CD4-positive, alpha-beta T cell treated with Interleukin-10 for 1 hour (primary cell): ENCODE measurements around the gene KLHL17.
"Not testable (repeated sequence)": the region's sequence is repeated elsewhere in the genome, so short reads cannot be mapped to it uniquely, and the experiment has no call there.

Experiments
- DNase-seq: peaks from one replicate; pipeline ENCODE4 v3.0.0-alpha.2; 2020

KLHL17 gene

GRCh38 chr1:937521-937920 is 22.9 kb upstream of the KLHL17 start:
- no peak for DNase-seq

- no peak for DNase-seq
These were observed 22.2 kb upstream of the KLHL17 start for GRCh38 chr1:938088-938683.

- no peak for DNase-seq
These were observed 21.5 kb upstream of the KLHL17 start for GRCh38 chr1:938711-939489.

GRCh38 chr1:939511-940106 is 20.8 kb upstream of the KLHL17 start:
- DNase-seq, result no peak

- no peak for DNase-seq
These were observed 20.0 kb upstream of the KLHL17 start for GRCh38 chr1:940107-941014.

GRCh38 chr1:941015-941587 is 19.3 kb upstream of the KLHL17 start:
- DNase-seq, result no peak

- DNase-seq, result no peak
These were observed 18.6 kb upstream of the KLHL17 start for GRCh38 chr1:941588-942383.

- no peak for DNase-seq
These were observed 18.0 kb upstream of the KLHL17 start for GRCh38 chr1:942411-942821.

DNA sequence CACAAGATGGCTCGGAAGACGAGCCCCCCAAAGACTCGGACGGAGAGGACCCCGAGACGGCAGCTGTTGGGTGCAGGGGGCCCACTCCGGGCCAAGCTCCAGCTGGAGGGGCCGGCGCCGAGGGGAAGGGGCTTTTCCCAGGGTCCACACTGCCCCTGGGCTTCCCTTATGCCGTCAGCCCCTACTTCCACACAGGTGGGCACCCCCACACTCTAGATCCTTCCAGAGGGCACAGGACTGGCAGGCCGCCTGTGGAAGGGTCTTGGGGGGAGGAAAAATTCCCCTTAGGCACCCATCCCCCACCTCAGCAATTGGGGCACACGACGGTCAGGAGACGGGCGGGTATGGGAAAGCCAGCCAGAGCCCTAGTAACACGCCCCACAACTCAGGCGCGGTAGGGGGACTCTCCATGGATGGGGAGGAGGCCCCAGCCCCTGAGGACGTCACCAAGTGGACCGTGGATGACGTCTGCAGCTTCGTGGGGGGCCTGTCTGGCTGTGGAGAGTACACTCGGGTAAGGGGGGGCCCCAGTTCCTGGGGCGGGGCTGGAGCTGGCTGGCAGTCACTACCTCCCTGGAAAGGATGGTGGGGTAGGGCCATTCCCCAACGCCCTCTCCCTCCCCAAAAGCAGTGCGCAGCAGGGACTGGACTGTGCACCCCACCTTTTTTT is 17.4 kb upstream of the KLHL17 start:
- DNase-seq, result no peak

- DNase-seq, result no peak
These were observed 16.6 kb upstream of the KLHL17 start for GRCh38 chr1:943545-944340.

DNA sequence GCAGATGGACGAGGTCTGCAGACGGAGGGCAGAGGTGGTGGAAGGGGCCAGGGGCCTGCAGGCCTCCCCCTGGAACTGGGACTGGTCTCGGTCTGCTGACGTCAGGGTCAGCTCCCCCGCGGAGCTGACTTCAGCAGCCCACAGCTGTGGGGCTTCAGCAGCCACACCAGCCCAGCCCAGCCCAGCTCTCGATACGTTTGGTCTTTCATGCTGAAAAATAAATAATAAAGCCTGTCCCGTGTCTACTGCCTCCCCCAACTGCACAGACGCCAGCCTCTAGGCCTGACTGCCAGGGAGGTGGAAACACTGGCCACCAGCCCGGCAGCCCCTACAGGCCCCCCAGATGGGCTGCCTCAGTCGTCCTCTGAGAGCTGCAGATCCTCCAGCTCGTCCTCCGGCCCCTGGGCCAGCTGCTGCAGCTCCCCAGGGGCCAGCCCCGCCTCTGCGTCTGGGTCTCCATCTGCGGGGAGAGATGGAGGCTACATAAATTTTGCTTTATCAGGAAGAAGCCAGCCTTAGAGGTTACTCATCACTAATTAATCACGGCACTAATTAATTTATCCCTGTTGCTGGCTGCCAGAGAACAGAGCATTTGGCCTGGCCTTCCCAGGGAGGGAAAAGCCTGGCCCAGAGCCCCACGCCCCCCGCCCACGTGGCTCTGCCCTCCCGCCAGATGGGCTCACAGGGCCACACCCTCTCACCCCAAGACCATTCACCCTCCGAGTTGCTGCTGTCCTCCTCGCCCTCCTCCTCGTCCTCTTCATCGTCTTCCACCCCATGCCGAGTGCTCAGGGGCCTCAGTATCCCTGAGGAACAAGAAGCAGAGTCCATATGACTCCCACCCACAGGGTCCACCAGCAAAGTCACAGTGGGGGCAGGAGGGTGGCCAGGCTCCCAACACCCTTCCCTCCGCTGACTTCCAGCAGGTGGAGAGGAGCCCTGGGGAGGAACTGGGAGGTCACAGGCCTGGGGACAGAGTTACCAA is 15.8 kb upstream of the KLHL17 start:
- no peak for DNase-seq

DNA sequence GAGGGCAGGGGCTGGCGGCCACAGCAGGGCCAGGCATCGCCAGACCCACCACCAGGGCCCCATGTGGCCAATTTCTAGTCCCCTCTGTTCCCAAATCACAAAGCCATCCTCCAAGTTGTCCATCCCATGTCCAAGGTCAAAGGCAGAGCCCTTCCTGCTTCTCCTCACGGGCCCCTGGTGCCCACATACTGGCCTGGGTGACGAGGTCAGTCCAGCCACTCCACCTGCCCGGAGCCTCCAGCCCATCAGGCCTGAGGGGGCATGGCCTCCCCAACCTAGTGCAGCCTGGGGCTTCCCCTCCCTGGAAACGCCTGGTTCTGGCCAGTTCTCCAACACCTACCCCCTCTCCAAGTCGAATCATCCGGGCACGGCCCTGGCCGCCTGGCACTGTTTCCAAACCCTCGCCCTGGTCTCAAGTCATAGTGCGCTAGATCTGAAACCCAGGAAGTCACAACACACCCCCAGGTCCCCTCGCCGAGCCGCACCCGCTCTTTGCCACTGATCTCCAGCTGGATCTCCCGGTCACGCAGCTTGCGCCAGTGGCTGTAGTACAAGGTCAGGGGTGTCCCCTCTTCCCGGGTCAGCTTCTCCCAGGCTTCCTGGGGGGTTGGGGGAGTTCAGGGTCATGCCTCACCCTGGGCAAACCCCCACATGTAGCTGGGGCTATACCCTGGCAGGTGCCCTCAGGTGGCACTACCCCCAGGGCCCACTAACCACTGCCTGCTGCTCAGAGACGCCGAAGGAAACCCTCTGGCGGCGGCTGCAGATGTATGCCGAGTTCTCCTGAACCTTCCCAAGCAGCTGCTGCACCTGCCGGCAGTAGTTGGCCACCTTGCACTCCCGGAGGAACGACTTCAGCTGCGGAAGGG is 14.5 kb upstream of the KLHL17 start:
- no peak for DNase-seq

GRCh38 chr1:946811-947210 is 13.6 kb upstream of the KLHL17 start:
- not testable (repeated sequence) for DNase-seq

DNA sequence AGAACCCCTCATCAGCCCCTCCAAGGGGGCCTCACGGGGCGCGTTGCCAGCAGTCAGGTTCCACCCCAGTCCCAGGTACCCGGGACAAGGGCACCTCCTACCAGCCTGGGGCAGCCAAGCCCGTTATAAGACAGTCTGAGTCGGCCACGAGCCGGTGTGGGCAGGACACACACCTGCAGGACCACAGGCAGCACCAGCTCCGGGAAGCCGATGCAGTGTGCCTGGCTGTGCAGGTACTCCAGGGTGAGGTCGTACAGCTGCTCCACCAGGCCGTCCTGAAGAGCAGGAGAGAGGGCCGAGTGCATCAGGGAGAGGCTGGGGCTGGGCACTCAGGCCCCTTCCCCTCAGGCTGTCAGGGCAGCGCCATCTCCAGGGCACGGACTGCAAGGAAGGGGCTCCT is 12.4 kb upstream of the KLHL17 start:
- DNase-seq, result no peak

GRCh38 chr1:950268-950667 is 10.1 kb upstream of the KLHL17 start:
- no peak for DNase-seq

DNA sequence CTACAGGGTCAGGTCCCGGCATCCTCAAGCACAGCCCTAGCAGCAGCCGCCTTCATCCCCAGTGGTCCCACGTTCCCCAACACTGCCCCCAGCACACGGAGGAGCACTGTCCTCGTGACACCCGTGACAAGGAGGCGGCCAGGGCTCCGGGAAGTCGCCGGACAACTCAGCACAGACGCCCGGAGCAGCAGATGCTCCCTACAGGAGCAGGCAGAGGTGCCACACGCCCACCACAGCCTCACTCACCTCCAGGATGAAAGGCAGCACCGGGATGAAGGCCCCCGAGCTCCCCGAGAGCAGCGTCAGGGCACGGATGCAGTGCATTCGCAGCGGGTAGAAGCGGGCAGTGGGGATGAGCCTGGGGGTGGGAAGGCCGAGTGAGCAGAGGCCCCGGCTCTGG is 9.5 kb upstream of the KLHL17 start:
- DNase-seq, result no peak

DNA sequence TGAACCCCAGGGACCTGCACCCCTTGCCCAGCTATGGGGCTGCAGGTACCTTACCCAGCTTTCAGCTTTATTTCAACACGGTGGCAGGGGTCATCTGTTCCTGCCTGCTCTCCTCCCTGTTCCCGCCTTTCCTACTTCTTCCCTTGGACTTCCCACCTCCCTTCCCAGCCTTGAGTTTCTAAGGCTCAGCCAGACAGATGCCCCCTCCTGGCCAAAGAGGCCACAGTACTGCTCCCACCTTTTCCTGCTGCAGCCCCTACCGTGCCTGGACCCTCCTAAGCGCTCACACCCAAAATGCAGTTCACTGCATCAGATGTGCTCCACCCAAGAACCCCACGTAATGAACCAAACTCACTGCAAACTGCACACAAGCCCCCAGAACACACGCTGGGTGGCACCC is 9.0 kb upstream of the KLHL17 start:
- DNase-seq, result no peak

- no peak for DNase-seq
These were observed 8.2 kb upstream of the KLHL17 start for GRCh38 chr1:952201-952600.
